Measurements from ENCODE around the gene LLGL2. TPM values are rescaled to one million over a fixed set of nuclear protein-coding genes. Genes with fewer than 3 reads are reported as not detected.

LLGL2 gene
- total RNA-seq, 1 experiment from 2014 or later: 156 TPM

DNA sequence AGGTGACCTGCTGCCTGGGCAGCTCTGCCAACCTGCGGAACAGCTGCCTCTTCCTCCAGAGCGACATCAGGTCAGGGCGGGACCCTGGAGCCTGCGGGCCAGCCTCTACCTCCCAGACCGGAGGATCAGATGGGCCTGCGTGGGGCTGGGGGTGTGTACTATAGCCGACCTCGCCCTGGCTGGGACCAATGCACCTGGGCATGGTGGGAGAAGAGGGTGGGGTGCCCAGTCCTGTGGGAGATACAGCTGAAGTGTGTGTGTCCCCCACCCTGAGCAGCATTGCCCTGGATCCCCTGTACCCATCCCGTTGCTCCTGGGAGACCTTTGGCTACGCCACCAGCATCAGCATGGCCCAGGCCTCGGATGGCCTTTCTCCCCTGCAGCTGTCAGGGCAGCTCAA is 29.5 kb upstream of the LLGL2 start:
- CTCF ChIA-PET: no interaction called here
- POLR2A ChIA-PET (ENCODE audit: unreplicated experiment): no interaction called here

DNA sequence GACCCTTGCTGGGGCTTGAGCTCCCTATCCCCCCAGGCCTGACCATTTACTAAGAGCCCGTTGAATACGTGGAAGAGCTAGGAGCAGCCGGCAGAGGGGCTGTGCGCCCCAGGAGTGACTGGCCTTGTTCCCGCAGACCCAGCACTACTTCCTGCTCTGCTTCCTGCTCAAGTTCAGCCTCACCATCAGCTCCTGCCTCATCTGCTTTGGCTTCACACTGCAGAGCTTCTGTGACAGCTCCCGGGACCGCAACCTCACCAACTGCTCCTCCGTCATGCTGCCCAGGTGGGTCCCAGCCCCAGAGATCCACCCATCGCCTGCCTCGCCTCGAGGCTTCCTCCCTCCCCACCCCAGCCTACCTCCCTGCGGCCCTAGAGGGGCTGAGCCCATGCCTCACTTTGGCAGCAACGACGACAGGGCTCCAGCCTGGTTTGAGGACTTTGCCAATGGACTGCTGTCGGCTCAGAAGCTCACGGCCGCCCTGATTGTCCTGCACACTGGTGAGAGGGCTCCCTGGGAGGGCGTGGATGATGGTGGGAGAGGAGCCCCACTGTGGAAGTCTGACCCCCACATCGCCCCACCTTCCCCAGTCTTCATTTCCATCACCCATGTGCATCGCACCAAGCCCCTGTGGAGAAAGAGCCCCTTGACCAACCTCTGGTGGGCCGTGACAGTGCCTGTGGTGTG is 27.3 kb upstream of the LLGL2 start:
- H3K4me3 ChIP-seq: no peak overlapping the region
- H3K4me1 ChIP-seq (replicated peaks; ENCODE audit: insufficient read depth): no peaks in the 10 kb centered on the region
- no peaks in the 10 kb centered on the region for H3K27me3 ChIP-seq (ENCODE audit: insufficient read depth, low read depth)
- H4K20me1 ChIP-seq (ENCODE audit: insufficient read depth): no peaks in the 10 kb centered on the region
- no peak overlapping the region for H2AFZ ChIP-seq
- no peaks in the 10 kb centered on the region for H3F3A ChIP-seq (ENCODE audit: insufficient read depth, low read depth)
- intact Hi-C loops (cut with micrococcal nuclease; ENCODE audit: unreplicated experiment): loop anchor here (5.0 kb wide), 1 partner anchor 71 kb away; no protein-coding TSS in a partner anchor
- no peaks in the 10 kb centered on the region for H3K9me2 ChIP-seq (ENCODE audit: insufficient read depth)
- H3K27ac ChIP-seq: no peak overlapping the region
- CTCF ChIA-PET: no interaction called here
- TF ChIP-seq, protein P1, sequence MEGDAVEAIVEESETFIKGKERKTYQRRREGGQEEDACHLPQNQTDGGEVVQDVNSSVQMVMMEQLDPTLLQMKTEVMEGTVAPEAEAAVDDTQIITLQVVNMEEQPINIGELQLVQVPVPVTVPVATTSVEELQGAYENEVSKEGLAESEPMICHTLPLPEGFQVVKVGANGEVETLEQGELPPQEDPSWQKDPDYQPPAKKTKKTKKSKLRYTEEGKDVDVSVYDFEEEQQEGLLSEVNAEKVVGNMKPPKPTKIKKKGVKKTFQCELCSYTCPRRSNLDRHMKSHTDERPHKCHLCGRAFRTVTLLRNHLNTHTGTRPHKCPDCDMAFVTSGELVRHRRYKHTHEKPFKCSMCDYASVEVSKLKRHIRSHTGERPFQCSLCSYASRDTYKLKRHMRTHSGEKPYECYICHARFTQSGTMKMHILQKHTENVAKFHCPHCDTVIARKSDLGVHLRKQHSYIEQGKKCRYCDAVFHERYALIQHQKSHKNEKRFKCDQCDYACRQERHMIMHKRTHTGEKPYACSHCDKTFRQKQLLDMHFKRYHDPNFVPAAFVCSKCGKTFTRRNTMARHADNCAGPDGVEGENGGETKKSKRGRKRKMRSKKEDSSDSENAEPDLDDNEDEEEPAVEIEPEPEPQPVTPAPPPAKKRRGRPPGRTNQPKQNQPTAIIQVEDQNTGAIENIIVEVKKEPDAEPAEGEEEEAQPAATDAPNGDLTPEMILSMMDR (conservative IDR thresholded peaks at IDR 0.05): no peak
- TF ChIP-seq EZH2 (IDR thresholded peaks at IDR 0.05; ENCODE audit: low read depth): no peak
- no TSS peak for BruUV-seq (replicated peaks)
- H3K79me2 ChIP-seq (ENCODE audit: low read depth): no peaks in the 10 kb centered on the region
- H3K4me2 ChIP-seq: no peak overlapping the region
- no peaks in the 10 kb centered on the region for H3K36me3 ChIP-seq (ENCODE audit: low read depth)
- H3K9me3 ChIP-seq (ENCODE audit: insufficient read depth, low read depth): no peaks in the 10 kb centered on the region
- no peak for DNase-seq
- POLR2A ChIA-PET (ENCODE audit: unreplicated experiment): no interaction called here

More for the DNA sequence above, 29.5 kb upstream of the LLGL2 start:
- no peak for DNase-seq
- intact Hi-C loops (cut with micrococcal nuclease; ENCODE audit: unreplicated experiment): loop anchor here (5.0 kb wide), 1 partner anchor 69 kb away; no protein-coding TSS in a partner anchor
- Histone ChIP-seq H3K27ac (no peak overlapping the region), H3K4me2 (no peak overlapping the region), H3K9me2 (ENCODE audit: insufficient read depth) (no peaks in the 10 kb centered on the region), H3K36me3 (ENCODE audit: low read depth) (no peaks in the 10 kb centered on the region), H3K4me1 (replicated peaks; ENCODE audit: insufficient read depth) (no peaks in the 10 kb centered on the region), H3K4me3 (no peak overlapping the region), H3K79me2 (ENCODE audit: low read depth) (no peaks in the 10 kb centered on the region), H3K9me3 (ENCODE audit: insufficient read depth, low read depth) (no peaks in the 10 kb centered on the region), H2AFZ (no peak overlapping the region), H3K27me3 (ENCODE audit: insufficient read depth, low read depth) (no peaks in the 10 kb centered on the region), H3F3A (ENCODE audit: insufficient read depth, low read depth) (no peaks in the 10 kb centered on the region), H4K20me1 (ENCODE audit: insufficient read depth) (no peaks in the 10 kb centered on the region)
- TF ChIP-seq, protein P1 (conservative IDR thresholded peaks at IDR 0.05): no peak
- no peak for TF ChIP-seq EZH2 (IDR thresholded peaks at IDR 0.05; ENCODE audit: low read depth)
- no TSS peak for BruUV-seq (replicated peaks)

DNA sequence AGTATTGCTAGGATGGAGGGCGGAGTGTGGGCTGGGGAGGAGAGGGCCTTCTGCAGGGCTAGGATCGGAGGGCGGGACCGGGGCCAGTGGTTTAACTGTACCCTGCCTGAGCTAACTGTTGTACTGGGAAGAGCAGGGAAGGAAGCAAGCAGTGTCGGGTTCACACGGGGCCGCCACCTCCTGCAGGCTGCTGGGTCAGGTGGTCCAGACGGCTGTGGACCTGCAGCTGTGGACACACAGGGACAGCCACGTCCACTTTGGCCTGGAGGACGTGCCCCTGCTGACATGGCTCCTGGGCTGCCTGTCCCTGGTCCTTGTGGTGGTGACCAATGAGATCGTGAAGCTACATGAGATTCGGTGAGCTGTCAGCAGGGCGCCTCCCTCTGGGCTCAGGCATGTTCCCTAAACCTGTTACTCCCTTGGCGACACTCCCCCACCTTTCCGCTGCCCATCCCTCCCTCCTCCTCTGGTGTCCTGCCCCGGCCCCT is 26.7 kb upstream of the LLGL2 start:
- Histone ChIP-seq H3F3A (ENCODE audit: insufficient read depth, low read depth) (no peaks in the 10 kb centered on the region), H3K4me1 (replicated peaks; ENCODE audit: insufficient read depth) (no peaks in the 10 kb centered on the region), H3K79me2 (ENCODE audit: low read depth) (no peaks in the 10 kb centered on the region), H2AFZ (no peak overlapping the region), H3K27me3 (ENCODE audit: insufficient read depth, low read depth) (no peaks in the 10 kb centered on the region), H3K36me3 (ENCODE audit: low read depth) (no peaks in the 10 kb centered on the region), H3K4me3 (no peak overlapping the region), H4K20me1 (ENCODE audit: insufficient read depth) (no peaks in the 10 kb centered on the region), H3K4me2 (no peak overlapping the region), H3K9me2 (ENCODE audit: insufficient read depth) (no peaks in the 10 kb centered on the region), H3K9me3 (ENCODE audit: insufficient read depth, low read depth) (no peaks in the 10 kb centered on the region), H3K27ac (no peak overlapping the region)
- intact Hi-C loops (cut with micrococcal nuclease; ENCODE audit: unreplicated experiment): loop anchor here (5.0 kb wide), 1 partner anchor 71 kb away; no protein-coding TSS in a partner anchor
- no TSS peak for BruUV-seq (replicated peaks)
- no peak for DNase-seq
- TF ChIP-seq, protein P1 (conservative IDR thresholded peaks at IDR 0.05): no peak
- TF ChIP-seq EZH2 (IDR thresholded peaks at IDR 0.05; ENCODE audit: low read depth): no peak
- POLR2A ChIA-PET (ENCODE audit: unreplicated experiment): interaction anchor here (0.6 kb wide), 1 partner anchor 28 kb away, joined by 13 read pairs; no protein-coding TSS in a partner anchor
- CTCF ChIA-PET: interaction anchor here (0.6 kb wide), 1 partner anchor 39 kb away, joined by 4 read pairs; no protein-coding TSS in a partner anchor

Measured in PC-9 (cell line).